Activated CD8-positive, alpha-beta memory T cell treated with anti-CD3 and anti-CD28 coated beads for 48 hours (primary cell): Measurements from ENCODE around the gene SKIDA1.

Experiments
- DNase-seq, 3 experiments: peaks; one replicate each; pipeline ENCODE4 v3.0.0-alpha.2; 2020; ENCODE audit warnings: low read depth in 2 of 3, low spot score in 2 of 3

The SKIDA1 gene

GRCh38 chr10:21487416-21488180, 37.9 kb downstream of the SKIDA1 start:
- DNase-seq, result no peak

- no peak for DNase-seq
These were observed 42.7 kb downstream of the SKIDA1 start for GRCh38 chr10:21482821-21483220.

GRCh38 chr10:21481407-21481806, 44.1 kb downstream of the SKIDA1 start:
- DNase-seq, result no peak

- DNase-seq, result no peak
These were observed 45.7 kb downstream of the SKIDA1 start for GRCh38 chr10:21479570-21480315.

GRCh38 chr10:21475393-21475792, 50.1 kb downstream of the SKIDA1 start:
- no peak for DNase-seq

DNA sequence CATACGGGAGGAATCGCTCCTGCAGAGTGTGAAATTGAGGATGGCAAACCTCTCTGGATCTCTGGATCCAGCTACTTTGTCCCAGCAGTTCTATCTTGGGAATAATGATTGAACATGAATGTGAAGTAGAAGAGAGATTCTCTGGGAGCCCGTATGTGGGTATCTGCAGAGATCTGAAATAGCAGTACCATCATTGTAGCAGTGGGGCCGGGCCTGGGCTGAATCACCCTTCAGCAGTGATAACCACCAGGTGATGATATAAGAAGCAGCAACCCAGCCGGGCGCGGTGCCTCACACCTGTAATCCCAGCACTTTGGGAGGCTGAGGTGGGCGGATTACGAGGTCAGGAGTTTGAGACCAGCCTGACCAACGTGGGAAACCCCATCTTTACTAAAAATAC, 51.9 kb downstream of the SKIDA1 start:
- no peak for DNase-seq

DNA sequence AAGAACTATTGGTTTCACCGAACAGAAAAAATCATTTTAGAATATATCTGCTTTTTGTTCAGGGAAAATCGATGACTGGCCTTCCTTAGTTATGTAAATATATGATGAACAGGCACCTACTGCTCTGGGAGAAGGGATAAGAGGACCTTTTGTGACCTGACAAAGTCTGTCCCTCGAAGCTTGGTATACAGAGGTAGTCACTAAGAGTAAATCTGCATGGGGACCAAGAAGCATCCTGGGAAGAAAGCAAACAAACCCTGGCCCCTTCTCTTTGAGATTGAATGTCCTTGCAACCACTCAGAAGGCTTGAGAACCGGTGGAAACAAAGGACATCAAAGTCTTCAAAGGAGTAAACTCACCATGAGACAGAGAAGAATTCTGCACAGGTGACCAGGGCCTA, 52.3 kb downstream of the SKIDA1 start:
- DNase-seq, result no peak

DNA sequence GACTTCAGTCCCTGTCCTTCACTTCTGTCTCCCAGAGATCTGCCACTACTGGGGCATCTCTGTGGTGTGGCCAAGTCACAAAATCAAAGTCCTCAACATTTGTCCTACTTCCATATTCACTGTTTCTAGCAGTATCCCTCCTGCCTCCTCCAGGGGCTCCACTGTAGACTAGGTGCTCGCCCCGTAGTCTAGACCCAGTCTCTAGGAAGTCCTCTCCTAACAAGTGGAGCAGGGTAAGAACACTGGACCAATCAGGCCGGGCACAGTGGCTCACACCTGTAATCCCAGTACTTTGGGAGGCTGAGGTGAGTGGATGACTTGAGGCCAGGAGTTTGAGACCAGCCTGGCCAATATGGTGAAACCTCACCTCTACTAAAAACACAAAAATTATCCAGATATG, 57.4 kb downstream of the SKIDA1 start:
- DNase-seq, result no peak

DNA sequence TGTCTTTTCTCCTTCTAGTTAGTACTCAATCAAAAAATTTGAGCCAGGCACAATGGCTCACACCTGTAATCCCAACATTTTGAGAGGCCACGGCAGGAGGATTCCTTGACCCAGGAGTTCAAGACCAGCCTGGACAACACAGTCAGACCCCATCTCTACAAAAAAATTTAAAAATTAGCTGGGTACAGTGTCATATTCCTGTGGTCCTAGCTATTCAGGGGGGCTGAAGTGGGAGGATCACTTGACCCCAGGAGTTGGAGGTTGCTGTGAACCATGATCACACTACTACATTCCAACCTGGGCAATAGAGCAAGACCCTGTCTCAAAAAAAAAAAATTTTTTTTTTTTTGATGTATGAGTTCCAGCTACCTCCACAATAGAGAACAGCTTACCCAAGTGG, 57.8 kb downstream of the SKIDA1 start:
- no peak for DNase-seq

DNA sequence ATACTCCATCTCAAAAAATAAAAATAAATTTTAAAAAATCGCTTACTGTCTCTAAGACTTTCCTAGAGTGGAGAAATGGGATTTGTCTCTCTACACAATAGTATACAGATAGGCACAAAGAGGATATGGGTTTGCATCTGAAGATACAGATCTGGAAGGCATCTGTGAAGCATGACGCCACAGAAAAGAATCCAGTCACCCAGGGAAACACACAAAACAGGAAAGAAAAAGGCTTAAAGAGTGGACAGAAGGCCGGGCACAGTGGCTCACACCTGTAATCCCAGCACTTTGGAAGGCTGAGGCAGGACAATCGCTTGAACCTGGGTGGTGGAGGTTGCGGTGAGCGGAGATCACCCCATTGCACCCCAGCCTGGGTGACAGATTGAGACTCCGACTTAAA, 61.3 kb downstream of the SKIDA1 start:
- DNase-seq, result no peak
